Peyer's patch (tissue), 4 donors: ENCODE data around the gene POMGNT2.

ENCODE experiments used
- CTCF ChIP-seq, 6 experiments: fragments of 450-650 bp in 4 of 6; fragments of 200-600 bp in 2 of 6; sonication (generic) in 1 of 6; IDR thresholded peaks; one replicate each; pipeline ENCODE4 v1.5.1; 2017 to 2019; ENCODE audit warnings: antibody characterized with exemption in 6 of 6, mild to moderate bottlenecking in 3 of 6, moderate library complexity in 1 of 6
- POLR2A ChIP-seq, 2 donors: fragments of 450-650 bp; IDR thresholded peaks; one replicate each; pipeline ENCODE4 v1.5.1; 2017; ENCODE audit warnings: antibody characterized with exemption in 2 of 2, mild to moderate bottlenecking in 2 of 2, moderate library complexity in 2 of 2

GRCh38 chr3:43034911-43035310 is 71.0 kb downstream of the POMGNT2 start:
- no peak for TF ChIP-seq CTCF (IDR thresholded peaks at IDR 0.05)
- TF ChIP-seq POLR2A (IDR thresholded peaks at IDR 0.05) = no peak
